WTC11 (cell line): ENCODE measurements around the gene LVRN. TPM values are rescaled to one million over a fixed set of nuclear protein-coding genes. Genes with fewer than 3 reads are reported as not detected.

Source experiments
- ATAC-seq: fragments of 200-7000 bp; cut with Tn5 transposase; 2 replicates; pipeline ENCODE4 v1.10.0; 2021; ENCODE audit warnings: mild to moderate bottlenecking, moderate library complexity
- CTCF ChIA-PET: fragments of 300-600 bp; sonication (Branson Sonifier 250); formaldehyde crosslinking; loops from one replicate; lab custom pipeline; 2021; ENCODE audit warnings: antibody characterized with exemption; lab: Charles Lee
- POLR2A ChIA-PET: fragments of 350-600 bp; sonication (Branson Sonifier 250); formaldehyde crosslinking; loops from one replicate; lab custom pipeline; 2021; ENCODE audit warnings: antibody characterized with exemption; lab: Charles Lee
- DNase-seq: peaks from one replicate; pipeline ENCODE4 v3.0.0; 2021; ENCODE audit warnings: low spot score
- H3K27ac Mint-ChIP-seq: 2 replicates; pipeline ENCODE4 v1.8.0; 2021; ENCODE audit warnings: mixed read lengths
- H3K27me3 Mint-ChIP-seq: 2 replicates; pipeline ENCODE4 v1.8.0; 2021; ENCODE audit warnings: low read depth, mild to moderate bottlenecking, moderate library complexity, mixed read lengths
- H3K36me3 Mint-ChIP-seq: 2 replicates; pipeline ENCODE4 v1.8.0; 2021; ENCODE audit warnings: mixed read lengths
- H3K4me1 Mint-ChIP-seq: 2 replicates; pipeline ENCODE4 v1.8.0; 2022; ENCODE audit warnings: mixed read lengths
- H3K4me3 Mint-ChIP-seq: 2 replicates; pipeline ENCODE4 v1.8.0; 2021; ENCODE audit warnings: mild to moderate bottlenecking, moderate library complexity, mixed read lengths
- H3K9me3 Mint-ChIP-seq: 2 replicates; pipeline ENCODE4 v1.8.0; 2021; ENCODE audit warnings: mixed read lengths
- ATF6 ChIP-seq: sonication (generic); formaldehyde crosslinking; IDR thresholded peaks from 2 replicates; pipeline ENCODE4 v1.8.1; 2023; ENCODE audit warnings: mild to moderate bottlenecking, missing genetic modification reagents
- CREB1 ChIP-seq: sonication (generic); formaldehyde crosslinking; IDR thresholded peaks from 2 replicates; pipeline ENCODE4 v1.8.0; 2023; ENCODE audit warnings: mild to moderate bottlenecking, missing genetic modification reagents
- E2F4 ChIP-seq: sonication (generic); formaldehyde crosslinking; IDR thresholded peaks from 2 replicates; pipeline ENCODE4 v1.8.1; 2022; ENCODE audit warnings: low read depth, mild to moderate bottlenecking, moderate library complexity, missing genetic modification reagents, borderline replicate concordance
- ESRRA ChIP-seq: sonication (generic); formaldehyde crosslinking; IDR thresholded peaks from 2 replicates; pipeline ENCODE4 v1.8.1; 2022; ENCODE audit warnings: mild to moderate bottlenecking, missing genetic modification reagents, borderline replicate concordance
- FOXP1 ChIP-seq: sonication (generic); formaldehyde crosslinking; IDR thresholded peaks from 2 replicates; pipeline ENCODE4 v1.8.0; 2022; ENCODE audit warnings: missing genetic modification reagents, mild to moderate bottlenecking, moderate library complexity, borderline replicate concordance
- MXD4 ChIP-seq: fragments of 250-450 bp; sonication (Bioruptor Pico); IDR thresholded peaks from 2 replicates; pipeline ENCODE4 v1.8.0; 2021; ENCODE audit warnings: mild to moderate bottlenecking, moderate library complexity, borderline replicate concordance
- NR1H2 ChIP-seq: sonication (generic); formaldehyde crosslinking; IDR thresholded peaks from 2 replicates; pipeline ENCODE4 v1.9.0; 2021; ENCODE audit warnings: mild to moderate bottlenecking, moderate library complexity, missing genetic modification reagents
- ZBTB21 ChIP-seq: sonication (generic); formaldehyde crosslinking; IDR thresholded peaks from 2 replicates; pipeline ENCODE4 v1.8.1; 2023; ENCODE audit warnings: mild to moderate bottlenecking, missing genetic modification reagents, borderline replicate concordance
- ZNF317 ChIP-seq: sonication (generic); formaldehyde crosslinking; IDR thresholded peaks from 2 replicates; pipeline ENCODE4 v1.8.1; 2023; ENCODE audit warnings: low read depth, mild to moderate bottlenecking, moderate library complexity, missing genetic modification reagents, borderline replicate concordance
- total RNA-seq: library from RNA; stranded (reverse); gene quantifications from 3 replicates; pipeline ENCODE4 v1.2.3, GENCODE V29; 2021
- TF ChIP-seq, protein P1 (sequence below): sonication (generic); formaldehyde crosslinking; IDR thresholded peaks from 2 replicates; pipeline ENCODE4 v1.8.1; 2023; ENCODE audit warnings: mild to moderate bottlenecking, missing genetic modification reagents, moderate library complexity
- TF ChIP-seq, protein P2 (sequence below): sonication (generic); formaldehyde crosslinking; IDR thresholded peaks from 2 replicates; pipeline ENCODE4 v1.8.1; 2022; ENCODE audit warnings: missing genetic modification reagents, borderline replicate concordance
- TF ChIP-seq, protein P3 (sequence below): sonication (generic); formaldehyde crosslinking; conservative IDR thresholded peaks from 2 replicates; pipeline ENCODE4 v1.8.1; 2023; ENCODE audit warnings: mild to moderate bottlenecking, low read depth, missing genetic modification reagents, moderate library complexity
- TF ChIP-seq, protein P4 (sequence below): sonication (generic); formaldehyde crosslinking; IDR thresholded peaks from 2 replicates; pipeline ENCODE4 v1.8.1; 2023; ENCODE audit warnings: mild to moderate bottlenecking, missing genetic modification reagents, borderline replicate concordance
- TF ChIP-seq, protein P5 (sequence below): sonication (generic); formaldehyde crosslinking; IDR thresholded peaks from 2 replicates; pipeline ENCODE4 v1.8.1; 2022; ENCODE audit warnings: mild to moderate bottlenecking, moderate library complexity, missing genetic modification reagents

The LVRN gene
- total RNA-seq, 1 experiment from 2014 or later = 0.13 TPM

GRCh38 chr5:115949096-115949495, 13.2 kb upstream of the LVRN start:
- DNase-seq (no peak), ATAC-seq (no peak)
- no peaks in the 10 kb centered on the region for H3K36me3 Mint-ChIP-seq
- H3K9me3 Mint-ChIP-seq = no peaks in the 10 kb centered on the region
- peaks cover 17% of the 10 kb centered on the region for H3K4me1 Mint-ChIP-seq
- POLR2A ChIA-PET = no interaction called here
- H3K27ac Mint-ChIP-seq = no peak overlapping the region
- no peaks in the 10 kb centered on the region for H3K27me3 Mint-ChIP-seq
- TF ChIP-seq MXD4 (no peak), ZNF317 (CRISPR knock-in tag) (no peak), ATF6 (no peak), ESRRA (CRISPR knock-in tag) (no peak), NR1H2 (CRISPR knock-in tag) (no peak), CREB1 (CRISPR knock-in tag) (no peak), FOXP1 (CRISPR knock-in tag) (no peak), E2F4 (CRISPR knock-in tag) (no peak)
- TF ChIP-seq, protein P1, sequence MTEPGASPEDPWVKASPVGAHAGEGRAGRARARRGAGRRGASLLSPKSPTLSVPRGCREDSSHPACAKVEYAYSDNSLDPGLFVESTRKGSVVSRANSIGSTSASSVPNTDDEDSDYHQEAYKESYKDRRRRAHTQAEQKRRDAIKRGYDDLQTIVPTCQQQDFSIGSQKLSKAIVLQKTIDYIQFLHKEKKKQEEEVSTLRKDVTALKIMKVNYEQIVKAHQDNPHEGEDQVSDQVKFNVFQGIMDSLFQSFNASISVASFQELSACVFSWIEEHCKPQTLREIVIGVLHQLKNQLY (CRISPR knock-in tag) = no peak
- TF ChIP-seq, protein P2, sequence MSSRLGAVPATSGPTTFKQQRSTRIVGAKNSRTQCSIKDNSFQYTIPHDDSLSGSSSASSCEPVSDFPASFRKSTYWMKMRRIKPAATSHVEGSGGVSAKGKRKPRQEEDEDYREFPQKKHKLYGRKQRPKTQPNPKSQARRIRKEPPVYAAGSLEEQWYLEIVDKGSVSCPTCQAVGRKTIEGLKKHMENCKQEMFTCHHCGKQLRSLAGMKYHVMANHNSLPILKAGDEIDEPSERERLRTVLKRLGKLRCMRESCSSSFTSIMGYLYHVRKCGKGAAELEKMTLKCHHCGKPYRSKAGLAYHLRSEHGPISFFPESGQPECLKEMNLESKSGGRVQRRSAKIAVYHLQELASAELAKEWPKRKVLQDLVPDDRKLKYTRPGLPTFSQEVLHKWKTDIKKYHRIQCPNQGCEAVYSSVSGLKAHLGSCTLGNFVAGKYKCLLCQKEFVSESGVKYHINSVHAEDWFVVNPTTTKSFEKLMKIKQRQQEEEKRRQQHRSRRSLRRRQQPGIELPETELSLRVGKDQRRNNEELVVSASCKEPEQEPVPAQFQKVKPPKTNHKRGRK (CRISPR knock-in tag) = no peak
- H3K4me3 Mint-ChIP-seq = no peak overlapping the region
- CTCF ChIA-PET = no interaction called here

DNA sequence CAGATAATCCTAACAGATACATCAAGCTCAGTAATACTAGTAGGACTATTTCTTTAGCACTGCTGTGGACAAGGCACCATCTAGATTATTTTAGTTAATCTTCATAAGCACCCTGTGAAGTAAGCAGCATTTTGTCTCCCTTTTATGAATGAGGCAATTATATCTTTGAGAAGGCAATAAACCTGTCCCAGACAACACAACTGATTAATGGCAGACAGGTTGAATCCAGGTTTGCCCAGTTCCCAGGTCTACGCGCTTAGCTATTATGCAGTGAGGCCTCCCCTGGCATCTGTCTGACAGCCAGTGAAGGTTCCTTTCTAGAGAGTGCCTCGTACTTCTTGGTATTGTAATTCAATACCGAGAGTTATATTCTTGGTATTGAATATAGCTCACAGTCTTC, 9.7 kb upstream of the LVRN start:
- Mint-ChIP-seq H3K4me3 (no peak overlapping the region), H3K27ac (no peak overlapping the region), H3K4me1 (peaks cover 24% of the 10 kb centered on the region), H3K27me3 (no peaks in the 10 kb centered on the region), H3K9me3 (no peaks in the 10 kb centered on the region), H3K36me3 (no peaks in the 10 kb centered on the region)
- CTCF ChIA-PET = no interaction called here
- DNase-seq (no peak), ATAC-seq (no peak)
- TF ChIP-seq, protein P2 (CRISPR knock-in tag) = no peak
- POLR2A ChIA-PET = no interaction called here

- CTCF ChIA-PET = interaction anchor here (0.6 to 1.5 kb wide), 2 partner anchors 8 to 14 kb away, joined by 3 to 6 read pairs; partner anchors contain the start of gene LVRN
- ATAC-seq (peak; percentile 86), DNase-seq (no peak)
- Mint-ChIP-seq H3K4me3 (no peak overlapping the region), H3K27me3 (peaks cover 5% of the 10 kb centered on the region), H3K27ac (no peak overlapping the region), H3K9me3 (no peaks in the 10 kb centered on the region), H3K4me1 (peaks cover 24% of the 10 kb centered on the region), H3K36me3 (no peaks in the 10 kb centered on the region)
- POLR2A ChIA-PET = no interaction called here
- TF ChIP-seq ZBTB21 (no peak), ESRRA (CRISPR knock-in tag) (no peak)
- TF ChIP-seq, protein P3, sequence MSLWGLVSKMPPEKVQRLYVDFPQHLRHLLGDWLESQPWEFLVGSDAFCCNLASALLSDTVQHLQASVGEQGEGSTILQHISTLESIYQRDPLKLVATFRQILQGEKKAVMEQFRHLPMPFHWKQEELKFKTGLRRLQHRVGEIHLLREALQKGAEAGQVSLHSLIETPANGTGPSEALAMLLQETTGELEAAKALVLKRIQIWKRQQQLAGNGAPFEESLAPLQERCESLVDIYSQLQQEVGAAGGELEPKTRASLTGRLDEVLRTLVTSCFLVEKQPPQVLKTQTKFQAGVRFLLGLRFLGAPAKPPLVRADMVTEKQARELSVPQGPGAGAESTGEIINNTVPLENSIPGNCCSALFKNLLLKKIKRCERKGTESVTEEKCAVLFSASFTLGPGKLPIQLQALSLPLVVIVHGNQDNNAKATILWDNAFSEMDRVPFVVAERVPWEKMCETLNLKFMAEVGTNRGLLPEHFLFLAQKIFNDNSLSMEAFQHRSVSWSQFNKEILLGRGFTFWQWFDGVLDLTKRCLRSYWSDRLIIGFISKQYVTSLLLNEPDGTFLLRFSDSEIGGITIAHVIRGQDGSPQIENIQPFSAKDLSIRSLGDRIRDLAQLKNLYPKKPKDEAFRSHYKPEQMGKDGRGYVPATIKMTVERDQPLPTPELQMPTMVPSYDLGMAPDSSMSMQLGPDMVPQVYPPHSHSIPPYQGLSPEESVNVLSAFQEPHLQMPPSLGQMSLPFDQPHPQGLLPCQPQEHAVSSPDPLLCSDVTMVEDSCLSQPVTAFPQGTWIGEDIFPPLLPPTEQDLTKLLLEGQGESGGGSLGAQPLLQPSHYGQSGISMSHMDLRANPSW (CRISPR knock-in tag) = no peak
- TF ChIP-seq, protein P4, sequence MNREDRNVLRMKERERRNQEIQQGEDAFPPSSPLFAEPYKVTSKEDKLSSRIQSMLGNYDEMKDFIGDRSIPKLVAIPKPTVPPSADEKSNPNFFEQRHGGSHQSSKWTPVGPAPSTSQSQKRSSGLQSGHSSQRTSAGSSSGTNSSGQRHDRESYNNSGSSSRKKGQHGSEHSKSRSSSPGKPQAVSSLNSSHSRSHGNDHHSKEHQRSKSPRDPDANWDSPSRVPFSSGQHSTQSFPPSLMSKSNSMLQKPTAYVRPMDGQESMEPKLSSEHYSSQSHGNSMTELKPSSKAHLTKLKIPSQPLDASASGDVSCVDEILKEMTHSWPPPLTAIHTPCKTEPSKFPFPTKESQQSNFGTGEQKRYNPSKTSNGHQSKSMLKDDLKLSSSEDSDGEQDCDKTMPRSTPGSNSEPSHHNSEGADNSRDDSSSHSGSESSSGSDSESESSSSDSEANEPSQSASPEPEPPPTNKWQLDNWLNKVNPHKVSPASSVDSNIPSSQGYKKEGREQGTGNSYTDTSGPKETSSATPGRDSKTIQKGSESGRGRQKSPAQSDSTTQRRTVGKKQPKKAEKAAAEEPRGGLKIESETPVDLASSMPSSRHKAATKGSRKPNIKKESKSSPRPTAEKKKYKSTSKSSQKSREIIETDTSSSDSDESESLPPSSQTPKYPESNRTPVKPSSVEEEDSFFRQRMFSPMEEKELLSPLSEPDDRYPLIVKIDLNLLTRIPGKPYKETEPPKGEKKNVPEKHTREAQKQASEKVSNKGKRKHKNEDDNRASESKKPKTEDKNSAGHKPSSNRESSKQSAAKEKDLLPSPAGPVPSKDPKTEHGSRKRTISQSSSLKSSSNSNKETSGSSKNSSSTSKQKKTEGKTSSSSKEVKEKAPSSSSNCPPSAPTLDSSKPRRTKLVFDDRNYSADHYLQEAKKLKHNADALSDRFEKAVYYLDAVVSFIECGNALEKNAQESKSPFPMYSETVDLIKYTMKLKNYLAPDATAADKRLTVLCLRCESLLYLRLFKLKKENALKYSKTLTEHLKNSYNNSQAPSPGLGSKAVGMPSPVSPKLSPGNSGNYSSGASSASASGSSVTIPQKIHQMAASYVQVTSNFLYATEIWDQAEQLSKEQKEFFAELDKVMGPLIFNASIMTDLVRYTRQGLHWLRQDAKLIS (CRISPR knock-in tag) = no peak
- TF ChIP-seq, protein P1 (CRISPR knock-in tag) = no peak
- TF ChIP-seq, protein P5, sequence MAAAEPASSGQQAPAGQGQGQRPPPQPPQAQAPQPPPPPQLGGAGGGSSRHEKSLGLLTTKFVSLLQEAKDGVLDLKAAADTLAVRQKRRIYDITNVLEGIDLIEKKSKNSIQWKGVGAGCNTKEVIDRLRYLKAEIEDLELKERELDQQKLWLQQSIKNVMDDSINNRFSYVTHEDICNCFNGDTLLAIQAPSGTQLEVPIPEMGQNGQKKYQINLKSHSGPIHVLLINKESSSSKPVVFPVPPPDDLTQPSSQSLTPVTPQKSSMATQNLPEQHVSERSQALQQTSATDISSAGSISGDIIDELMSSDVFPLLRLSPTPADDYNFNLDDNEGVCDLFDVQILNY (CRISPR knock-in tag) = no peak
These were observed 8.1 kb upstream of the LVRN start for GRCh38 chr5:115954144-115954543.
